Mucosa of descending colon (tissue), 3 donors: ENCODE results near the gene GRIN2A. TPM values are rescaled to one million over a fixed set of nuclear protein-coding genes. Genes with fewer than 3 reads are reported as not detected.

Experiments used
- ATAC-seq: fragments of 200-7000 bp; cut with Tn5 transposase; one replicate; pipeline ENCODE4 v1.9.1; 2020; ENCODE audit warnings: mild to moderate bottlenecking, moderate library complexity
- DNase-seq, 3 donors: peaks; one replicate each; pipeline ENCODE4 v3.0.0-alpha.2; 2020
- H3K36me3 ChIP-seq: fragments of 200-600 bp; one replicate; pipeline ENCODE4 v1.8.0; 2021; ENCODE audit warnings: low read depth, mild to moderate bottlenecking
- H3K4me1 ChIP-seq: fragments of 200-600 bp; one replicate; pipeline ENCODE4 v1.8.0; 2021; ENCODE audit warnings: low read depth, mild to moderate bottlenecking
- H3K4me3 ChIP-seq: fragments of 200-600 bp; one replicate; pipeline ENCODE4 v1.8.0; 2021; ENCODE audit warnings: mild to moderate bottlenecking
- H3K9me3 ChIP-seq: fragments of 200-600 bp; one replicate; pipeline ENCODE4 v1.8.0; 2021; ENCODE audit warnings: mild to moderate bottlenecking
- intact Hi-C, 2 donors: fragments of 100-400 bp; cut with DNase I in 1 of 2; cut with micrococcal nuclease in 1 of 2; formaldehyde crosslinking; loops; one replicate each; pipeline versions ENCODE4 v1.11.0 to v1.11.1; 2022; cut with DNase I, micrococcal nuclease
- total RNA-seq, 3 donors: library from RNA; stranded (reverse); fragmentation: NEBNext Ultra II Directional in 2 of 3; extraction: Animal tissue kit (Norgen Biotek cat#: 25700) in 2 of 3; gene quantifications; one replicate each; pipeline versions ENCODE4 v1.2.1 to v1.2.4, GENCODE V29; 2021 to 2023
- TF ChIP-seq, protein P1 (sequence below): fragments of 200-600 bp; IDR thresholded peaks from one replicate; pipeline ENCODE4 v1.8.0; 2022; ENCODE audit warnings: antibody characterized with exemption, mild to moderate bottlenecking
- donor health status: DM: no; HTN: no; CAD: no; lungs with moderate emphysema.
- donor health status: DM: no; HTN: no; CAD: no.
- donor health status: DM: no; HTN: yes; CAD: no.

Gene GRIN2A
- total RNA-seq, 3 donors from 2014 or later = 0.39 to 0.57 (median 0.49) TPM

DNA sequence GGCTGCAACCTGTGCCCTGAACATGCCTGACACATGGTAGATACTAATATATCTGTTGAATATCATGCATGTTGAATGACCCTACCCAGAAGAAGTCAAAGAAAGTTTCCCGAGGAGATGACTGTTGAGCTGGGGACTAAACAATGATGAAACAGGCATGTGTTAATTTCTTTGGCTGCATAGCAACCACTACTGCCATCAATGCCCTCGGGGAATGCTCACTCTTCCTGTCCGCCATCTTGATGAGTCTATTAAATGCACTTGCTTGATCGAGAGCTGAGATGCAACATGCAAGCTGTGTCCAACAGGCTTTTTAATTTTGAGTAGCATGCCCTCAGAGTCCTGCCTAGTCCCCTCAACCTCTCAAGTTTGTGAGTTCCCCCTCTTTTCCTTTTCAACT is 31.3 kb downstream of the GRIN2A start:
- no peaks in the 10 kb centered on the region for H3K4me1 ChIP-seq
- intact Hi-C loops = no loop called here
- ATAC-seq (no peak), DNase-seq (no peak)
- no peaks in the 10 kb centered on the region for H3K9me3 ChIP-seq
- TF ChIP-seq, protein P1, sequence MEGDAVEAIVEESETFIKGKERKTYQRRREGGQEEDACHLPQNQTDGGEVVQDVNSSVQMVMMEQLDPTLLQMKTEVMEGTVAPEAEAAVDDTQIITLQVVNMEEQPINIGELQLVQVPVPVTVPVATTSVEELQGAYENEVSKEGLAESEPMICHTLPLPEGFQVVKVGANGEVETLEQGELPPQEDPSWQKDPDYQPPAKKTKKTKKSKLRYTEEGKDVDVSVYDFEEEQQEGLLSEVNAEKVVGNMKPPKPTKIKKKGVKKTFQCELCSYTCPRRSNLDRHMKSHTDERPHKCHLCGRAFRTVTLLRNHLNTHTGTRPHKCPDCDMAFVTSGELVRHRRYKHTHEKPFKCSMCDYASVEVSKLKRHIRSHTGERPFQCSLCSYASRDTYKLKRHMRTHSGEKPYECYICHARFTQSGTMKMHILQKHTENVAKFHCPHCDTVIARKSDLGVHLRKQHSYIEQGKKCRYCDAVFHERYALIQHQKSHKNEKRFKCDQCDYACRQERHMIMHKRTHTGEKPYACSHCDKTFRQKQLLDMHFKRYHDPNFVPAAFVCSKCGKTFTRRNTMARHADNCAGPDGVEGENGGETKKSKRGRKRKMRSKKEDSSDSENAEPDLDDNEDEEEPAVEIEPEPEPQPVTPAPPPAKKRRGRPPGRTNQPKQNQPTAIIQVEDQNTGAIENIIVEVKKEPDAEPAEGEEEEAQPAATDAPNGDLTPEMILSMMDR = no peak
- no peak overlapping the region for H3K4me3 ChIP-seq
- H3K36me3 ChIP-seq = no peaks in the 10 kb centered on the region

GRCh38 chr16:10145542-10146035 is 36.6 kb downstream of the GRIN2A start:
- TF ChIP-seq, protein P1 = no peak
- Histone ChIP-seq H3K4me1 (no peaks in the 10 kb centered on the region), H3K36me3 (no peaks in the 10 kb centered on the region), H3K4me3 (no peak overlapping the region), H3K9me3 (no peaks in the 10 kb centered on the region)
- DNase-seq = no peak
- no peak for ATAC-seq
- intact Hi-C loops = no loop called here

GRCh38 chr16:10141671-10142070 is 40.6 kb downstream of the GRIN2A start:
- no peaks in the 10 kb centered on the region for H3K4me1 ChIP-seq
- H3K4me3 ChIP-seq = no peak overlapping the region
- TF ChIP-seq, protein P1 = no peak
- no peaks in the 10 kb centered on the region for H3K9me3 ChIP-seq
- no peaks in the 10 kb centered on the region for H3K36me3 ChIP-seq
- intact Hi-C loops = no loop called here
- DNase-seq = no peak
- ATAC-seq = no peak

DNA sequence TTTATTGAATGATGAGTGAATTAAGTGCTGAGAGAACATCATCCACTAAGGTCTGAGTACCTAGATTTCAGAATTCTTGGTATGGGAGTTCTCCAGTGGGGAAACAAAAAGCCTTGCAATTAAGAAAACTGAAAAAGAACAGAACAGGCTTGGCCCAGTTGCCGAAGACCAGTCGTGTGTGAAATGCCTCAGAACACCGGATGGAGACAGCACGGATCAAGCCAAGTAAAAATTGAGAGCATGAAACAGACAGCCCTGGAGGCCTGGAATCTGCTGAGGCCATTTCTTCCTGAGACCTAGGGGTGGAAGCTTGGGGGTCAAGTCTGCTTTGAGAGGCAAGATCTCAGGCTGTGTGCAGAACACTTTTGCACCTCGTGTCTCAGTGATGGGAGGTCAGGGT is 43.3 kb downstream of the GRIN2A start:
- DNase-seq (no peak), ATAC-seq (no peak)
- Histone ChIP-seq H3K36me3 (no peaks in the 10 kb centered on the region), H3K4me3 (no peak overlapping the region), H3K9me3 (no peaks in the 10 kb centered on the region), H3K4me1 (no peaks in the 10 kb centered on the region)
- TF ChIP-seq, protein P1 = no peak
- intact Hi-C loops = no loop called here

DNA sequence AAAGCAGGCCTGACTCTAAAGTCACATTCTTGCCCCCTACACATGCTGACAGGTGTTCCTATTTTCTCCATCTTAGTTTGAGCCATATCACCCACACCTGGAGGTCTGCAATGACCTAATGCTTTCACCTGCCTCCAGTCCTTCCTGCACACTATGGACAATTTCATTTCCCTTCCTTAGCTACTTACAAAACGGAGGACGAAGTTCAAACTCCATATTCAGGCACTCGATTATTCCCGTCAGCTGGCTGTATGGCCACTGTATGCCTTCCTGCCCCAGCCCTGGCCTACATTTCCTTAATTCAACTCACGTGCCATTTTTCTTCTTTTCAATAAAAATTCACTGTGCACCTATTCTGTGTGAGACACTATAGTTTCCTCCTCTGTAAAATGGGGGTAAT is 44.9 kb downstream of the GRIN2A start:
- intact Hi-C loops = no loop called here
- no peak overlapping the region for H3K4me3 ChIP-seq
- ATAC-seq (no peak), DNase-seq (no peak)
- H3K4me1 ChIP-seq = no peaks in the 10 kb centered on the region
- TF ChIP-seq, protein P1 = no peak
- no peaks in the 10 kb centered on the region for H3K9me3 ChIP-seq
- no peaks in the 10 kb centered on the region for H3K36me3 ChIP-seq

DNA sequence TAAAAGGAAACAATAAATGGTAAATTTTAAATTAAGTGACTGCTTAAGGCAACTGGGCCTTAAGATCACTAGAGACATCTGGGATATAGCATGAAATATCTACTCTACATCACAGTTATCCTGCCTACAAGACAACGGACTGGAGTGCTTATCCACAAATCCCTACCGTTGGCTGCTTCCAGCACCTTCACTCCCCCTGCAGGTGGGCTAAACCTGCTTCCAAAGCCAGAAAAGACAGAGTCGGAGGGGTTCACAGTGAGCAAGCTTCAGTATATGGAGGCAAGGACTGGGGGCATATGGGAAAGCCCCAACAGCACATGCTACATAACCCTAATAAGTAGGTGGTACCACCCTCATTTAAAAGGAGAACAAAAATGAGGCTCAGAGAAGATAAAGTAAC is 45.3 kb downstream of the GRIN2A start:
- no peak for DNase-seq
- no peaks in the 10 kb centered on the region for H3K36me3 ChIP-seq
- H3K9me3 ChIP-seq = no peaks in the 10 kb centered on the region
- ATAC-seq = no peak
- intact Hi-C loops = no loop called here
- TF ChIP-seq, protein P1 = no peak
- no peak overlapping the region for H3K4me3 ChIP-seq
- H3K4me1 ChIP-seq = no peaks in the 10 kb centered on the region
